SH-SY5Y (cell line): Measurements from ENCODE around the gene PCDHGB2.

ENCODE experiments used
- GATA2 ChIP-seq: IDR thresholded peaks from 2 replicates; pipeline ENCODE4 v1.6.1; 2011; ENCODE audit warnings: mild to moderate bottlenecking, low read depth, low read length
- GATA3 ChIP-seq: IDR thresholded peaks from 2 replicates; pipeline ENCODE4 v1.6.1; 2011; ENCODE audit warnings: low read depth, mild to moderate bottlenecking, low read length, moderate library complexity

DNA sequence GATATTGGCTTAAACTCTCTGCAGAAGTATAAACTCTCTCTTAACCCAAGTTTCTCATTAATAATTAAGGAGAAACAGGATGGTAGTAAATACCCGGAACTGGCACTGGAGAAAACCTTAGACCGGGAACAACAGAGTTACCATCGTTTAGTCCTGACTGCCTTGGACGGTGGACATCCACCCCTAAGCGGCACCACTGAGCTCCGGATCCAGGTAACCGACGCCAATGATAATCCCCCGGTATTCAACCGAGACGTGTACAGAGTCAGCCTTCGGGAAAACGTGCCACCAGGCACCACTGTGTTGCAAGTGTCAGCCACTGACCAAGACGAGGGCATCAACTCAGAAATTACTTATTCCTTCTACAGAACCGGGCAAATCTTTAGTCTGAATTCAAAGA is 38.8 kb downstream of the PCDHGB2 start:
- TF ChIP-seq GATA2 = no peak
- TF ChIP-seq GATA3 = no peak
